SIG-M5 (cell line): Measurements from ENCODE around the gene HKDC1.
"Not testable (repeated sequence)": the region's sequence is repeated elsewhere in the genome, so short reads cannot be mapped to it uniquely, and the experiment has no call there.

ENCODE experiments used
- DNase-seq: peaks from one replicate; lab custom pipeline; 2025; lab: John Stamatoyannopoulos, UW

HKDC1 gene

GRCh38 chr10:69241575-69241974 is 21.4 kb downstream of the HKDC1 start:
- DNase-seq = no peak

DNA sequence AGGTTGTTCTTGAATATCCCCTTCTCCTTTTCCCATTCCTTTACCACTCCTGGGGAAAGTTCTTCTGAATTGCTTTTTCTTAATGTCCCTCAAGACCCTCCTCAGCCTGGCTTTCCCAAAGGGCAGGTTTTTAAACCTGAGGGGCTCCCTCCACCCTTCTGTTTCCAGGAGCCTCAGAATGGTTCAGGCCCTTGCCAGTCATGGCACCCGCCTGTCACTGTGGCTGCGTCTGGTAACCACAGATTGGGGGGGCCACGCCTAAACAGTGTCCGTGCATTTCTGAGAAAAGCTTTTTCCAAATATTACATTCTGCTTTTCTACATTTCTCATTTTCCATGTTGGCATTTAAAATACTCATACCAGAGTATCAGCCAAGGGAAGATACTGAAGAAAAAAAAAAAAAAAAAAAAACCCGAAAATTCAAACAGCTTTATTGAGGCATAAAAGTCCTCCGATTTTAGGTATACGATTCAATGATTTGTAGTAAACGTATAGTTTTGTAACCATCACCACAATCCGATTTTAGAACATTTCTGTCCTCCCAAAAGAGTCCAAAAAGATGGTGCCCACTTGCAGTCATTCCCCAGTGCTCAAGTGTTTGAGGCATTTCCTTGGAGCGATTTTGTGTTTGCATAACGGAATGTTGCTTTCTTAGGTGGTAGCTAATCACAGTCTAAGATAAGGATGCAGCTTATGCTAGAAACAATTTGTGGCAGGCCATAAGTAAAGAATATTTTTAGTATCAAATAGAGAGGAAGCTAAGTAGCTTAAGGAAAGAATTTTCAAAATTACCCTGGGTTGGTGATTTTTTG is 22.1 kb downstream of the HKDC1 start:
- no peak for DNase-seq

DNA sequence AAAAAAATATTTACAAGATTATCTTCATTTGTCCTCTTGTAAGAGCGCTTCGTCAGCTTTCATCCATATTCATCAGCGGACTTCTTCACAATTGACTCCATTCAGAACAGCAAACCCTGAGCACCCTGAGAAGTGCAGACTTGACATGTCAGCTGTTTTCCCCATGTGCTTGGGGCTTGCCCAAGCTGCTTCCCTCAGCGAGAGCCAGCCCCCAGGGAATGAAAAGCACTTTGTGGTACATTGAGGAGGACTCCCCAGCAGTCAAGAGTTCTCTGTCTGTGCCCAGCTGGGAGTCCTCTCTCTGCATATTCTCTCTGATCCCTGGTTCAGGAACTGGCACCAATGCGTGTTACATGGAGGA is 22.7 kb downstream of the HKDC1 start:
- DNase-seq = no peak

- no peak for DNase-seq
Measured at GRCh38 chr10:69243817-69244216, 23.7 kb downstream of the HKDC1 start.

DNA sequence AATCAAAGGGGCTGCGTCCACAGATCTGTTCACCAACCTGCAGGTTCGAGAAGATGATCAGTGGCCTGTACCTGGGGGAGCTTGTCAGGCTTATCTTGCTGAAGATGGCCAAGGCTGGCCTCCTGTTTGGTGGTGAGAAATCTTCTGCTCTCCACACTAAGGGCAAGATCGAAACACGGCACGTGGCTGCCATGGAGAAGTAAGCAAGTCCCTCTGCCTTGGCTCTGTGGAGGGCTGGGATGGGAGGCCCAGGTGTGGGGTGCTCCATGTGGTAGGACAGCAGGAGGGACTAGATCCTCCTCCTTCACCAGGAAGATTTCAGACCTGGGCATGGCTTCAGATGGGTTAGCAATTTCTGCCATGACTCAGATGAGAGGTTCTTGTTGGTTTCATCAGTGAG is 25.9 kb downstream of the HKDC1 start:
- no peak for DNase-seq

DNA sequence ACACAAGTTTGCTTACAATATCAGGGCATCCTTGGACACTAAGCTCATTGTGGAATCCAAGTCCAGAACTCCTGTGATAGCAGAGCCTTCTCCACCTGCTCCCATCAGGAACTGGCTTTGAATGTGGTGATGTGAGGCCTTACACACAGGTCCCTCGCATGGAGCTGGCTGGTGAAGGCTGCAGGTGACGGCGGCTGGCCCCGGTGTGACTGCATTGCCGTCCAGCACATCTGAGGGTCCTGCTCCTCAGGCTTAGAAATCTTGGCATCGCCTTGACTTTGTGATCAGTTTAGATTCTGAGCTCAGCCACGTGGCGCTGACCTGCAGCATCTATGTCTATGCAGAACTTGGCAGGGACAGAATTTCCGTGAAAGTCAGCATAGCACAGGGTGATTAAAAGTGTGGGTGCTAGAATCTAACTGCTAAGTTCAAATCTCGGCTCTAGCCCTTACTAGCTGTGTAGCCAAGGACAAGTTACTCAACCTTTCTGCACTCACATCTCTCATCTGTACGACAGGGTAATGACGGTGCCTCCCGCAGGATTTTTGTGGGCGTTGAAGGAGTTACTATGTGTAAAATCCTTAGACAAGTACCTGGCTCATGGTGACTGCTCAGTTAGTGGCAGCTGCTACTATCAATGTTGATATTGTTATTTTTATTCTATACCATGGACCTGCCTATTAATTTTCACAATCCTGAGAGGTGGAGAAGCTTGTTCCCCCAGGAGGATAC is 26.6 kb downstream of the HKDC1 start:
- no peak for DNase-seq

- DNase-seq = no peak
Measured at GRCh38 chr10:69247313-69247710, 27.2 kb downstream of the HKDC1 start.

DNA sequence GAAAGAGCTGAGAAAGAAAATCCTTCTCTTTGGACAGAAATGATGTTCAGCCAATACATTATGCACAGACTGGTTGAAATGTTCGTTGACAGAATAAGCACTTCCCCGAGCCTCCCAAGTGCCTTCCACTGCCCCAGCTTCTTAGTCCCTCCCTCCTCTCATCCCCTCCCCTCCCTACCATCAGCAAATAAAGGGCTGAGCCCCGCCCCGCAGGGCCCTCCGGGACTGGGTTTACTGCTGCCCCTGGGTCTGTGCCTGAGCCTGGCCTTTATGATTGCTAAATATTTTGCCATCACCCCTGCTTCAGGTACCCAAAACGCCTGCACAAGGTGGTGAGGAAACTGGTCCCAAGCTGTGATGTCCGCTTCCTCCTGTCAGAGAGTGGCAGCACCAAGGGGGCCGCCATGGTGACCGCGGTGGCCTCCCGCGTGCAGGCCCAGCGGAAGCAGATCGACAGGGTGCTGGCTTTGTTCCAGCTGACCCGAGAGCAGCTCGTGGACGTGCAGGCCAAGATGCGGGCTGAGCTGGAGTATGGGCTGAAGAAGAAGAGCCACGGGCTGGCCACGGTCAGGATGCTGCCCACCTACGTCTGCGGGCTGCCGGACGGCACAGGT is 28.1 kb downstream of the HKDC1 start:
- no peak for DNase-seq

DNA sequence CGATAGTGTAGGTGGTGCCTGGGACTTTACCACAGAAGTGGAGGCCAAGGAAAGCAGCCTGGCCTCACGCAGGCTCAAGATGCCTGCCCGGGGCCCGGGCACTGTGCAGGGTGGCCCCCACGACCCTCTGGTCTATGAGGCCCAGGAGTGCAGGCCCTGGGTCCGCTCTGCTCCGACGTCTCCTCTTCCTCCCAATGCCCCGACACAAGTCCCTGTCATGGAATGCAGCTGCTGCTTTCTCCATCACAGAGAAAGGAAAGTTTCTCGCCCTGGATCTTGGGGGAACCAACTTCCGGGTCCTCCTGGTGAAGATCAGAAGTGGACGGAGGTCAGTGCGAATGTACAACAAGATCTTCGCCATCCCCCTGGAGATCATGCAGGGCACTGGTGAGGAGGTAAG is 29.9 kb downstream of the HKDC1 start:
- DNase-seq = no peak

- not testable (repeated sequence) for DNase-seq
Measured at GRCh38 chr10:69251417-69251816, 31.3 kb downstream of the HKDC1 start.

DNA sequence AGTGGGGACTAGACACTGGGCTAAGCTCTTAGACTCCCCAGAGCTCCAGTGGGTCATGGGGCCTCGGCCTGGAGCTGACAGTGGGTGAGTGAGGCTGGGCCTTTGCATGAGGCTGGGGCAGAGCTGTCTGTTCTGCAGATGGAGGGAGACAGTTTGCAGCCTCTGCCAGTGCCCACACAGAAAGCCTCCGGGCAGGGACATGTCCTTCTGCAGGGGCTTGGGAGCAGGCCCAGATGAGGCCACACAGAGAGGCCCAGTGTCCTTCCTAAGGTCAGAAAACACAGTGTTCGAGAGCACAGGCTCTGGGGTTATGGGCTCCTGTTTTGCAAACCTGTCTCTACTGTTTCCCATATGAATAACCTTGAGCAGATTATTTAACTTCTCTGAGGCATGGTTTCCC is 33.0 kb downstream of the HKDC1 start:
- DNase-seq = no peak

GRCh38 chr10:69254877-69255276 is 34.7 kb downstream of the HKDC1 start:
- no peak for DNase-seq

DNA sequence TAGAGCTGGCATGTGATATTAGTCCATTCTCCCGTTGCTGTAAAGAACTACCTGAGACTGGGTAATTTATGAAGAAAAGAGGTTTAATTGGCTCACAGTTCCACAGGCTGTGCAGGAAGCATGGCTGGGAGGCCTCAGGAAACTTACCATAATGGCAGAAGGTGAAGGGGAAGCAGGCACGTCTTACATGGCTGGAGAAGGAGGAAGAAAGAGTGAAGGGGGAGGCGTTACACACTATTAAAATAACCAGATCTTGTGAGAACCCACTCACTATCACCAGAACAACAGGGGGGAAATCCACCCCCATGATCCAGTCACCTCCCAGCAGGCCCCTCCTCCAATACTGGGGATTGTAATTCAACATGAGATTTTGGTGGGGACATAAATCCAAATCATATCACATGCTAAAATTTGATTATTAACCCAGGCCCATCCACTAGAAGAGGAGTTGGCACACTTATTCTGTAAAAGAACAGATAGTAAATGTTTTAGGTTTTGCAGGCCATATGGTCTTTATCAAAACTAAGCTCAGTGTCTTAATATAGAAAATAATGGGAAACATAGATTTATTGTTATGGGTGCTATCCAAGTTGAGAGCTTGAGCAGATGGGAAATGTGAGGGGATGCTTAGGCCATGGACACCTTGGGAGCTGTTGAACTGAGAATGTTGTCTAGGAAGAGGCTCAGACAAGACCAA is 39.6 kb downstream of the HKDC1 start:
- no peak for DNase-seq

- DNase-seq = no peak
Measured at GRCh38 chr10:69261184-69261583, 41.1 kb downstream of the HKDC1 start.

DNA sequence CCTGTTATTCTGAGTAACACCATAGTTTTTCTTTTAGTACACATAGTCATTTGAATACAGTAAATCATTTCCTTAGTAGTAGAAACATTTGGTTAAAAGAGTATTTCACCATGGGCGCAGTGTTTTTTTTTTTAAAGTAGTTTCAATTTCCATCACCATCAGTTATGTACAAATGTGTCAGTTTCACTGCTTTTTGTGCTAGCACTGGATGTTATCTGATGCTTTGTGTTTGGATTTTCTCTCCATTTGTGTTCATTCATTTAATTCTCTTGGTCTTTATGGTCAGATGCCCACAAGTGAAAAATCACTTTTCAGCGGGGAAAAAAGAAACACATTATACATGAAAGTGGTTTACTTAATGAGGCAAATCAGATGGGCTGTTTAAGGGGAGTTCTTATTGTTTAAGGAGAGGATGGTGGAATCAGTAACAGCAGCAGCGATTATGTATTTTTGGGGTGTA is 42.2 kb downstream of the HKDC1 start:
- DNase-seq = no peak

GRCh38 chr10:69265521-69265920 is 45.4 kb downstream of the HKDC1 start:
- DNase-seq = no peak

GRCh38 chr10:69268761-69269416 is 48.8 kb downstream of the HKDC1 start:
- DNase-seq = no peak

GRCh38 chr10:69269761-69270160 is 49.6 kb downstream of the HKDC1 start:
- no peak for DNase-seq

DNA sequence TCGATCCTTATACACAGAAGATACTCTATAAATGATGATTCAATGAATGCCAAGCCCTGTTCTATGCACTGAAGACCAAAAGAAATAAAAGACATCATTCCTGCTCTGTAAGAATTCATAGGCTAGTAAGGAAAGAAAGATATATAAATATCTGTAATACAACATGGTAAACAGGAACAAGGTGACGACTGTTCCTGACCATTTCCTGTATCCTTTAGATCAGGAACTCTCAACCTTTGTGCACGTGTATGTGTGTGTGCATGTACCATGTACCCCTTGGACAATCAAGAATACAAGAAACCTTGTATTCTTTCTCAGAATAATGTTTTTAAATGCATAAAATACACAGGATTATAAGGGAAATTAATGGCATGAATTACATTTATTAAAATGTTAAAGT is 50.9 kb downstream of the HKDC1 start:
- DNase-seq = no peak

DNA sequence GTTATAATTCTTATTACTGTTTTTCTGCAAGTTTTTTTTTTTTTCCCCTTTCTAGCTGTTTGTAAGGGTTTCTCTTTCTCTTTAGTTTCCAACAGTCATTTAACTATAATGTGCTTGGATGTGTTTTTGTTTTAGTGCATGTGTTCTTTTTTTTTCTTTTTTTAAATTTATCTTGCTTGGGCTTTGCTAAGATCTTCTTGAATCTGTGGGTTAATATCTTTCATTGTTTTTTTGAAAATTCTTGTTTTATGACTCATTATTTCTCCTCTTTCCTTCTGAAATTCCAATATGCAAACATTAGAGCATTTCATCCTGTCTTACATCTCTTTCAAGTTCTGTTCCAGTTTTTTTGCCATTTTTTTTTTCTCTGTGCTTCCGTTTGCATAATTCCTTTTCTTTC is 52.5 kb downstream of the HKDC1 start:
- no peak for DNase-seq

DNA sequence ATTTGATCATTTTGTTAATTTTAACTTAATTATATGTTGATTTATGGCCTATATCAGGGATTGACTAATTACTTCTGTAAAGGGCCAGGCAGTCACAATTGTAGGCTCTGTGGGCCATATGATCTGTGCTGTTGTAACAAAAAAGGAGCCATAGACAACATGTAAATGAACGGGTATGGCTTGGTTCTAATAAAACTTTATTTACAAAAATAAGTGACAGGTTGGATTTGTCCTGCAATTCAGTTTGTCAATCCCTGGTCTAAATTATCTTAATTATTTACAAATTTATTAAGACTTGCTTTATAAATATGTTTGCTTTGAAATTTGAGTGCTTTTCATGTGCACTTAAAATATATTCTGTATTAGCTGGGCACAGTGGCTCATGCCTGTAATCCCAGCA is 55.3 kb downstream of the HKDC1 start:
- no peak for DNase-seq

- no peak for DNase-seq
Measured at GRCh38 chr10:69276503-69276902, 56.4 kb downstream of the HKDC1 start.
